Measurements from ENCODE around the gene FRMD3.

The FRMD3 gene

GRCh38 chr9:83448626-83449025 is 89.6 kb downstream of the FRMD3 start:
- no peaks in the 10 kb centered on the region for H3K4me1 Mint-ChIP-seq (ENCODE audit: low read depth)
- no peaks in the 10 kb centered on the region for H3K27me3 Mint-ChIP-seq (ENCODE audit: low read depth)
- H3K36me3 Mint-ChIP-seq (ENCODE audit: low read depth): no peaks in the 10 kb centered on the region
- no peak overlapping the region for H3K27ac Mint-ChIP-seq
- H3K9me3 Mint-ChIP-seq: no peaks in the 10 kb centered on the region
- no peak overlapping the region for H3K4me3 Mint-ChIP-seq

- no peaks in the 10 kb centered on the region for H3K9me3 Mint-ChIP-seq
- no peaks in the 10 kb centered on the region for H3K36me3 Mint-ChIP-seq (ENCODE audit: low read depth)
- H3K27ac Mint-ChIP-seq: no peak overlapping the region
- no peaks in the 10 kb centered on the region for H3K27me3 Mint-ChIP-seq (ENCODE audit: low read depth)
- H3K4me3 Mint-ChIP-seq: no peak overlapping the region
- no peaks in the 10 kb centered on the region for H3K4me1 Mint-ChIP-seq (ENCODE audit: low read depth)
Observed at GRCh38 chr9:83447351-83447750, 90.8 kb downstream of the FRMD3 start.

- H3K27me3 Mint-ChIP-seq (ENCODE audit: low read depth): no peaks in the 10 kb centered on the region
- no peaks in the 10 kb centered on the region for H3K36me3 Mint-ChIP-seq (ENCODE audit: low read depth)
- no peaks in the 10 kb centered on the region for H3K9me3 Mint-ChIP-seq
- no peak overlapping the region for H3K27ac Mint-ChIP-seq
- H3K4me3 Mint-ChIP-seq: no peak overlapping the region
- no peaks in the 10 kb centered on the region for H3K4me1 Mint-ChIP-seq (ENCODE audit: low read depth)
Observed at GRCh38 chr9:83445703-83446265, 92.4 kb downstream of the FRMD3 start.

GRCh38 chr9:83444110-83444509 is 94.1 kb downstream of the FRMD3 start:
- H3K9me3 Mint-ChIP-seq: no peaks in the 10 kb centered on the region
- H3K27me3 Mint-ChIP-seq (ENCODE audit: low read depth): no peaks in the 10 kb centered on the region
- H3K27ac Mint-ChIP-seq: no peak overlapping the region
- no peaks in the 10 kb centered on the region for H3K36me3 Mint-ChIP-seq (ENCODE audit: low read depth)
- no peaks in the 10 kb centered on the region for H3K4me1 Mint-ChIP-seq (ENCODE audit: low read depth)
- H3K4me3 Mint-ChIP-seq: no peak overlapping the region

- H3K9me3 Mint-ChIP-seq: no peaks in the 10 kb centered on the region
Observed at GRCh38 chr9:83441390-83441789, 96.8 kb downstream of the FRMD3 start.

GRCh38 chr9:83440641-83441040 is 97.6 kb downstream of the FRMD3 start:
- Mint-ChIP-seq H3K4me1 (ENCODE audit: low read depth) (no peaks in the 10 kb centered on the region), H3K27me3 (ENCODE audit: low read depth) (no peaks in the 10 kb centered on the region), H3K4me3 (no peak overlapping the region), H3K9me3 (no peaks in the 10 kb centered on the region), H3K36me3 (ENCODE audit: low read depth) (no peaks in the 10 kb centered on the region), H3K27ac (no peak overlapping the region)

More at GRCh38 chr9:83441390-83441789, 96.8 kb downstream of the FRMD3 start:
- no peak overlapping the region for H3K4me3 Mint-ChIP-seq
- no peak overlapping the region for H3K27ac Mint-ChIP-seq
- H3K36me3 Mint-ChIP-seq (ENCODE audit: low read depth): no peaks in the 10 kb centered on the region
- no peaks in the 10 kb centered on the region for H3K27me3 Mint-ChIP-seq (ENCODE audit: low read depth)
- no peaks in the 10 kb centered on the region for H3K4me1 Mint-ChIP-seq (ENCODE audit: low read depth)

GRCh38 chr9:83435301-83435700 is 102.9 kb downstream of the FRMD3 start:
- H3K36me3 Mint-ChIP-seq (ENCODE audit: low read depth): no peaks in the 10 kb centered on the region
- H3K27ac Mint-ChIP-seq: no peak overlapping the region
- H3K4me1 Mint-ChIP-seq (ENCODE audit: low read depth): no peaks in the 10 kb centered on the region
- H3K27me3 Mint-ChIP-seq (ENCODE audit: low read depth): no peaks in the 10 kb centered on the region
- no peaks in the 10 kb centered on the region for H3K9me3 Mint-ChIP-seq
- no peak overlapping the region for H3K4me3 Mint-ChIP-seq

- H3K4me1 Mint-ChIP-seq (ENCODE audit: low read depth): no peaks in the 10 kb centered on the region
- H3K36me3 Mint-ChIP-seq (ENCODE audit: low read depth): no peaks in the 10 kb centered on the region
- no peak overlapping the region for H3K27ac Mint-ChIP-seq
- no peaks in the 10 kb centered on the region for H3K9me3 Mint-ChIP-seq
- no peak overlapping the region for H3K4me3 Mint-ChIP-seq
- no peaks in the 10 kb centered on the region for H3K27me3 Mint-ChIP-seq (ENCODE audit: low read depth)
Observed at GRCh38 chr9:83434254-83434653, 103.9 kb downstream of the FRMD3 start.

- no peaks in the 10 kb centered on the region for H3K27me3 Mint-ChIP-seq (ENCODE audit: low read depth)
- no peaks in the 10 kb centered on the region for H3K36me3 Mint-ChIP-seq (ENCODE audit: low read depth)
- no peak overlapping the region for H3K27ac Mint-ChIP-seq
- no peak overlapping the region for H3K4me3 Mint-ChIP-seq
- no peaks in the 10 kb centered on the region for H3K9me3 Mint-ChIP-seq
- H3K4me1 Mint-ChIP-seq (ENCODE audit: low read depth): no peaks in the 10 kb centered on the region
Observed at GRCh38 chr9:83433846-83434245, 104.4 kb downstream of the FRMD3 start.

- Mint-ChIP-seq H3K36me3 (ENCODE audit: low read depth) (no peaks in the 10 kb centered on the region), H3K27me3 (ENCODE audit: low read depth) (no peaks in the 10 kb centered on the region), H3K4me3 (no peak overlapping the region), H3K9me3 (no peaks in the 10 kb centered on the region), H3K27ac (no peak overlapping the region), H3K4me1 (ENCODE audit: low read depth) (no peaks in the 10 kb centered on the region)
Observed at GRCh38 chr9:83432877-83433550, 105.2 kb downstream of the FRMD3 start.

GRCh38 chr9:83432104-83432627 is 106.0 kb downstream of the FRMD3 start:
- Mint-ChIP-seq H3K9me3 (no peaks in the 10 kb centered on the region), H3K4me1 (ENCODE audit: low read depth) (no peaks in the 10 kb centered on the region), H3K27me3 (ENCODE audit: low read depth) (no peaks in the 10 kb centered on the region)

GRCh38 chr9:83431101-83432060 is 106.8 kb downstream of the FRMD3 start:
- no peaks in the 10 kb centered on the region for H3K27me3 Mint-ChIP-seq (ENCODE audit: low read depth)
- H3K9me3 Mint-ChIP-seq: no peaks in the 10 kb centered on the region
- H3K27ac Mint-ChIP-seq: no peak overlapping the region
- H3K4me1 Mint-ChIP-seq (ENCODE audit: low read depth): no peaks in the 10 kb centered on the region
- no peaks in the 10 kb centered on the region for H3K36me3 Mint-ChIP-seq (ENCODE audit: low read depth)
- H3K4me3 Mint-ChIP-seq: no peak overlapping the region

More at GRCh38 chr9:83432104-83432627, 106.0 kb downstream of the FRMD3 start:
- Mint-ChIP-seq H3K27ac (no peak overlapping the region), H3K36me3 (ENCODE audit: low read depth) (no peaks in the 10 kb centered on the region), H3K4me3 (no peak overlapping the region)

GRCh38 chr9:83430681-83431080 is 107.5 kb downstream of the FRMD3 start:
- H3K36me3 Mint-ChIP-seq (ENCODE audit: low read depth): no peaks in the 10 kb centered on the region

GRCh38 chr9:83429229-83429628 is 109.0 kb downstream of the FRMD3 start:
- no peaks in the 10 kb centered on the region for H3K9me3 Mint-ChIP-seq
- H3K4me3 Mint-ChIP-seq: no peak overlapping the region
- no peaks in the 10 kb centered on the region for H3K4me1 Mint-ChIP-seq (ENCODE audit: low read depth)
- no peaks in the 10 kb centered on the region for H3K36me3 Mint-ChIP-seq (ENCODE audit: low read depth)
- H3K27me3 Mint-ChIP-seq (ENCODE audit: low read depth): no peaks in the 10 kb centered on the region
- no peak overlapping the region for H3K27ac Mint-ChIP-seq

More at GRCh38 chr9:83430681-83431080, 107.5 kb downstream of the FRMD3 start:
- Mint-ChIP-seq H3K27ac (no peak overlapping the region), H3K27me3 (ENCODE audit: low read depth) (no peaks in the 10 kb centered on the region), H3K4me1 (ENCODE audit: low read depth) (no peaks in the 10 kb centered on the region), H3K9me3 (no peaks in the 10 kb centered on the region), H3K4me3 (no peak overlapping the region)

Data from T-helper 1 cell treated with Interleukin-12 subunit alpha and Interleukin-12 subunit beta and Interleukin-4 antibody, amounts not matched to agents 30 μg/mL and 1 μg/mL, for 36 hours (primary cell).